Cardiac muscle cell (in vitro differentiated cells and primary cell): ENCODE results near the gene TMEM134. TPM values are rescaled to one million over a fixed set of nuclear protein-coding genes. Genes with fewer than 3 reads are reported as not detected.
A peak's percentile ranks its signal among the peaks of the same experiment; 100 is the strongest.

Source experiments
- DNase-seq, 2 donors: peaks; one replicate each; pipeline versions ENCODE4 v3.0.0 to v3.0.0-alpha.2; 2010 to 2017; ENCODE audit warnings: low read depth in 1 of 2, low spot score in 1 of 2
- H3K27ac ChIP-seq: fragments of 200-600 bp; sonication (generic); 2 replicates; pipeline ENCODE4 v1.5.1; 2016
- H3K27me3 ChIP-seq: fragments of 200-600 bp; sonication (generic); 2 replicates; pipeline ENCODE4 v1.6.0; 2016; ENCODE audit warnings: control low read depth
- H3K36me3 ChIP-seq: fragments of 200-600 bp; sonication (generic); 2 replicates; pipeline ENCODE4 v1.5.1; 2016; ENCODE audit warnings: control low read depth
- H3K4me1 ChIP-seq: fragments of 200-600 bp; sonication (generic); 2 replicates; pipeline ENCODE4 v1.8.1; 2017; ENCODE audit warnings: low read depth, mild to moderate bottlenecking, mixed run types
- H3K4me3 ChIP-seq: fragments of 200-600 bp; sonication (generic); 2 replicates; pipeline ENCODE4 v1.5.1; 2016; ENCODE audit warnings: mild to moderate bottlenecking
- H3K9me3 ChIP-seq: fragments of 200-600 bp; sonication (generic); 2 replicates; pipeline ENCODE4 v1.5.1; 2017; ENCODE audit warnings: low read depth, mild to moderate bottlenecking, control low read depth
- CTCF ChIP-seq: IDR thresholded peaks from 2 replicates; pipeline ENCODE4 v1.5.1; 2012; ENCODE audit warnings: low read depth, mild to moderate bottlenecking, low read length
- polyA plus RNA-seq: library from polyadenylated mRNA; unstranded; fragments of >200 nt; fragmentation: Nextera tagmentation; extraction: Ambion mirVana; gene quantifications from 2 replicates; pipeline ENCODE4 v1.2.1, GENCODE V29; 2016
- total RNA-seq: library from RNA; depleted of rRNA; stranded (reverse); fragments of >200 nt; gene quantifications from 2 replicates; pipeline ENCODE4 v1.2.3, GENCODE V29; 2016

The TMEM134 gene
- total and polyA plus RNA-seq, 2 experiments from 2014 or later: 255 to 326 TPM

GRCh38 chr11:67508486-67509121 lies 39.6 kb upstream of the TMEM134 start:
- Histone ChIP-seq H3K27ac (peak overlapping the region; percentile 97), H3K4me1 (peaks cover 4% of the 10 kb centered on the region), H3K4me3 (peak overlapping the region; percentile 59), H3K36me3 (no peaks in the 10 kb centered on the region), H3K27me3 (peaks cover 11% of the 10 kb centered on the region), H3K9me3 (no peaks in the 10 kb centered on the region)
- DNase-seq: peak; percentile 98 to 99
- TF ChIP-seq CTCF: no peak

- H3K9me3 ChIP-seq: no peaks in the 10 kb centered on the region
- peak within 1 kb of the TSS; percentile 64 for H3K4me3 ChIP-seq
- peak within 1 kb of the TSS; percentile 97 for H3K27ac ChIP-seq
- DNase-seq: peak; percentile 99 to 100
- TF ChIP-seq CTCF: no peak
- no peaks in the 10 kb centered on the region for H3K36me3 ChIP-seq
- H3K27me3 ChIP-seq: peaks cover 15% of the 10 kb centered on the region
- H3K4me1 ChIP-seq: peaks cover 4% of the 10 kb centered on the region
Measured at GRCh38 chr11:67507864-67508485, 38.9 kb upstream of the TMEM134 start, which contains the start of gene CDK2AP2. CDK2AP2 (minus strand) TSS chr11:67508162; CDS start chr11:67508082, 80 bp downstream.

GRCh38 chr11:67507242-67507863 lies 38.3 kb upstream of the TMEM134 start:
- Histone ChIP-seq H3K4me3 (peak overlapping the region; percentile 64), H3K4me1 (peaks cover 4% of the 10 kb centered on the region), H3K27ac (peak overlapping the region; percentile 85), H3K36me3 (no peaks in the 10 kb centered on the region), H3K9me3 (no peaks in the 10 kb centered on the region), H3K27me3 (peaks cover 15% of the 10 kb centered on the region)
- no peak for TF ChIP-seq CTCF
- no peak for DNase-seq

GRCh38 chr11:67506426-67507051 lies 37.5 kb upstream of the TMEM134 start:
- DNase-seq: no peak
- no peaks in the 10 kb centered on the region for H3K9me3 ChIP-seq
- peaks cover 4% of the 10 kb centered on the region for H3K4me1 ChIP-seq
- no peak overlapping the region for H3K27ac ChIP-seq
- no peaks in the 10 kb centered on the region for H3K36me3 ChIP-seq
- H3K4me3 ChIP-seq: no peak overlapping the region
- no peak for TF ChIP-seq CTCF
- H3K27me3 ChIP-seq: peaks cover 9% of the 10 kb centered on the region

- peak overlapping the region; percentile 53 for H3K4me3 ChIP-seq
- H3K27me3 ChIP-seq: peaks cover 9% of the 10 kb centered on the region
- peak overlapping the region; percentile 2 for H3K27ac ChIP-seq
- peak; percentile 89 to 92 for DNase-seq
- H3K4me1 ChIP-seq: peaks cover 4% of the 10 kb centered on the region
- H3K36me3 ChIP-seq: no peaks in the 10 kb centered on the region
- peak; percentile 97 for TF ChIP-seq CTCF
- H3K9me3 ChIP-seq: no peaks in the 10 kb centered on the region
Measured at GRCh38 chr11:67505605-67506396, 36.8 kb upstream of the TMEM134 start.
